ENCODE results near the gene SPRED1. TPM values are rescaled to one million over a fixed set of nuclear protein-coding genes. Genes with fewer than 3 reads are reported as not detected.
"Not testable (repeated sequence)": the region's sequence is repeated elsewhere in the genome, so short reads cannot be mapped to it uniquely, and the experiment has no call there.

The SPRED1 gene
- total RNA-seq, 2 experiments from 2014 or later, result 0.10 to 0.13 TPM

DNA sequence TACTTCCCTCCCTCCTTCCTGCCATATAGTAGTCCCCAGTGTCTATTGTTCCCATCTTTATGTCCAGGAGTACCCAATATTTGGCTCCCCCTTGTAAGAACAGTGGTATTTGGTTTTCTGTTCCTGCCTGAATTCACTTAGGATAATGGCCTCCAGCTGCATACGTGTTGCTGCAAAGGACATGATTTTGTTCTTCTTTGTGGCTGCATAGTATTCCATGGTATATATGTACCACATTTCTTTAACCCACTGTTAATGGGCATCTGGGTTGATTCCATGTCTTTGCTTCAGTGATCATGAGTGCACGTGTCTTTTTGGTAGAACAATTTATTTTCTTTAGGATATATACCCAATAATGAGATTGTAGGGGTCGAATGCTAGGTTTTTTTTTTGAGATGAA is 19.3 kb downstream of the SPRED1 start:
- CTCF ChIA-PET, result no interaction called here
- Mint-ChIP-seq H3K27me3 (peaks cover 11% of the 10 kb centered on the region), H3K27ac (no peak overlapping the region), H3K9me3 (no peaks in the 10 kb centered on the region), H3K4me1 (no peaks in the 10 kb centered on the region), H3K36me3 (ENCODE audit: low read depth) (no peaks in the 10 kb centered on the region), H3K4me3 (no peak overlapping the region)
- no peak for DNase-seq
- POLR2A ChIA-PET, result no interaction called here

DNA sequence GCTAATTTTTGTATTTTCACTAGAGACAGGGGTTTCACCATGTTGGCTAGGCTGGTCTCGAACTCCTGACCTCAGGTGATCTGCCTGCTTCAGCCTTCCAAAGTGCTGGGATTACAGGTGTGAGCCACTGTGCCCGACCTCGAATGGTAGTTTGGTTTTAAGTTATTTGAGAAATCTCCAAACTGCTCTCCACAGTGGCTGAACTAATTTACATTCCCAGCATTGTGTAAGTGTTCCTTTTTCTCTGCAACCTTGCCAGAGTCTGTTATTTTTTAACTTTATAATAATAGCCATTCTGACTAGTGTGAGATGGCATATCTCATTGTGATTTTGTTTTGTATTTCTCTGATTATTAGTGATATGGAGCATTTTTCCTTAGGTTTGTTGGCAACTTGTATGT is 19.8 kb downstream of the SPRED1 start:
- DNase-seq; H3K36me3 Mint-ChIP-seq (ENCODE audit: low read depth); CTCF ChIA-PET; H3K4me3 Mint-ChIP-seq; POLR2A ChIA-PET; H3K27ac Mint-ChIP-seq; H3K4me1 Mint-ChIP-seq; H3K9me3 Mint-ChIP-seq: not testable (repeated sequence)
- peaks cover 15% of the 10 kb centered on the region for H3K27me3 Mint-ChIP-seq

DNA sequence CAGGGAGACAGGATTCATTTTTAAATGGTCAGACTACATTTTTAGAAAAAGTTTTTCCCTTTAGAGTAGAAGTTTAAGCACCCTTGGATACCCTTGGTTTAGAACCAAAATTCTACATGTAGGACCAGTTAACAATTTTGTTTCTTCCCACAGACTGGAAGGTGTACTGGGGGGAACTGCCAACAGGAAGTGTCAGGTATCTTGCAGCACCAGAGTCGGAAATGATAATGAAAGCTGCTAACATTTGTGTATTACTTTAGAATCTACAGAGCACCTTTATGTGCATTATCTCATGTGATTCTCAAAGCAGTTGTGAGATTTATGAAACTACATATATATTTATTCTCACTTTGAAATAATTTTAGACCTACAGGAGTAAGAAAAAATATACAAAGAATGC is 21.5 kb downstream of the SPRED1 start:
- no peak for DNase-seq
- no peak overlapping the region for H3K27ac Mint-ChIP-seq
- no peaks in the 10 kb centered on the region for H3K4me1 Mint-ChIP-seq
- no peaks in the 10 kb centered on the region for H3K9me3 Mint-ChIP-seq
- CTCF ChIA-PET, result no interaction called here
- no peaks in the 10 kb centered on the region for H3K36me3 Mint-ChIP-seq (ENCODE audit: low read depth)
- H3K27me3 Mint-ChIP-seq, result peaks cover 16% of the 10 kb centered on the region
- POLR2A ChIA-PET, result no interaction called here
- no peak overlapping the region for H3K4me3 Mint-ChIP-seq

DNA sequence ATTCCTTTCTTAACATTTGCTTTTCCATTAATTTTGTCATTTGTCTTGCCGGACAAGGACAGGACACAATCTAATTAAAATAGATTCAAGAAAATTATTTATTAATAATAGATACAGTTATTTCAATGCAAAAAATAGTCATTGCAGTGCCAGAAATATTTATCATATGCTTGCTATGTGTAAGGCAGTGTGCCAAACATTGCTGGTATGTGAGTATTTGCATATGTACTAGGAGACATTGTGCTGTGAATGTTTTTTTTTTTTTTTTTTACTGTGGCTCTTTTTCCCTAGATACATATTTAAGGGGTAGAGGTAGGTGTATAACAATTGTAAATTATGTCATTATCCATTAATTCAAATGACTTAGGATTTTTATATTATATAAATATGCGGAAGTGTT is 23.3 kb downstream of the SPRED1 start:
- Mint-ChIP-seq H3K27ac (no peak overlapping the region), H3K36me3 (ENCODE audit: low read depth) (no peaks in the 10 kb centered on the region), H3K4me1 (no peaks in the 10 kb centered on the region), H3K4me3 (no peak overlapping the region), H3K9me3 (no peaks in the 10 kb centered on the region), H3K27me3 (peaks cover 16% of the 10 kb centered on the region)
- DNase-seq, result no peak
- POLR2A ChIA-PET, result no interaction called here
- CTCF ChIA-PET, result no interaction called here

DNA sequence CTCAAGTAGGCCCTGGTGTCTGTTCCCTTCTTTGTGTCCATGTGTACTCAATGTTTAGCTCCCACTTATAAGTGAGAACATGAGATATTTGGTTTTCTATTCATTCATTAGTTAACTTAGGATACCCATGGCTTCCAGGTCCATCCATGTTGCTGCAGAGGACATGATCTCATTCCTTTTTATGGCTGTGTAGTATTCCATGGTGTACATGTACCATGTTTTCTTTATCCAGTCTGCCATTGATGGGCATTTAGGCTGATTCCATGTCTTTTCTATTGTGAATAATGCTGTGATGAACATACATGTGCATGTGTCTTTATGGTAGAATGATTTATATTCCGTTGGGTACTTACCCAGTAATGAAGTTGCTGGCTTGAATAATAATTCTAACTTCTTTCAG is 24.6 kb downstream of the SPRED1 start:
- H3K9me3 Mint-ChIP-seq; DNase-seq; POLR2A ChIA-PET; CTCF ChIA-PET; H3K4me3 Mint-ChIP-seq; H3K27ac Mint-ChIP-seq; H3K4me1 Mint-ChIP-seq; H3K36me3 Mint-ChIP-seq (ENCODE audit: low read depth): not testable (repeated sequence)
- peaks cover 18% of the 10 kb centered on the region for H3K27me3 Mint-ChIP-seq

DNA sequence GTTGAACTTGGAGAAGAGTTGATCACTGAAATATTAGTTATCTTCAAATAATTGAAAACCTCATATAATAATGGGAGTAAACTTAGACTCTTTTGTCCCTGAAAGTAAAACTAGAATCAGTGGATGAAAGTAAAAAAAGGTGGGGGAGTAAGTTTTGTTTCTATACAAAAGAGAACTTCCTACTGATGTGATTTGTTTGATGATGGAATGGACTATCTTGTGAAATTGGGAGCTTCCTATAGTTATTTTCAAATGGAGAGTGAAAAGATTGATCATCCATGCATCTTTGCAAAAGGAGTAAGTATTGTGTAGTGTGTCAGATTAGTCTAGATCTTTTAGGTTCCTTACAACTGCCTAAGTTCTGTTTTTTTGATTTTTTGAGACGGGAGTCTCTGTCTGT is 28.4 kb downstream of the SPRED1 start:
- Mint-ChIP-seq H3K4me1 (no peaks in the 10 kb centered on the region), H3K36me3 (ENCODE audit: low read depth) (no peaks in the 10 kb centered on the region), H3K9me3 (no peaks in the 10 kb centered on the region), H3K4me3 (no peak overlapping the region), H3K27ac (no peak overlapping the region), H3K27me3 (peaks cover 22% of the 10 kb centered on the region)
- POLR2A ChIA-PET, result no interaction called here
- DNase-seq, result no peak
- CTCF ChIA-PET, result no interaction called here

DNA sequence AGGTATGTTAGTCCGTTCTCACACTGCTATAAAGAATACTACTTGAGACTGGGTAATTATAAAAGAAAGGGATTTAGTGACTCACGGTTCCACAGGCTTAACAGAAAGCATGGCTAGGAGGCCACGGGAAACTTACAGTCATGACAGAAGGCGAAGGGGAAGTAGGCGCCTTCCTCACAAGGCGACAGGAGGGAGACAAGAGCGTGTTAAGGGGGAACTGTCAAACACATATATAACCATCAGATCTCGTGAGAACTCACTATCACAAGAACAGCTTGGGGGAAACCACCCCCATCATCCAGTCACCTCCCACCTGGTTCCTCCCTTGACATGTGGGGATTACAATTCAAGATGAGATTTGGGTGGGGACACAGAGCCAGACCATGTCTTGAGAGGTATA is 30.4 kb downstream of the SPRED1 start:
- CTCF ChIA-PET, result no interaction called here
- H3K4me1 Mint-ChIP-seq, result no peaks in the 10 kb centered on the region
- no peak for DNase-seq
- no peaks in the 10 kb centered on the region for H3K36me3 Mint-ChIP-seq (ENCODE audit: low read depth)
- no peak overlapping the region for H3K27ac Mint-ChIP-seq
- no peaks in the 10 kb centered on the region for H3K9me3 Mint-ChIP-seq
- H3K4me3 Mint-ChIP-seq, result no peak overlapping the region
- peaks cover 29% of the 10 kb centered on the region for H3K27me3 Mint-ChIP-seq
- POLR2A ChIA-PET, result no interaction called here

DNA sequence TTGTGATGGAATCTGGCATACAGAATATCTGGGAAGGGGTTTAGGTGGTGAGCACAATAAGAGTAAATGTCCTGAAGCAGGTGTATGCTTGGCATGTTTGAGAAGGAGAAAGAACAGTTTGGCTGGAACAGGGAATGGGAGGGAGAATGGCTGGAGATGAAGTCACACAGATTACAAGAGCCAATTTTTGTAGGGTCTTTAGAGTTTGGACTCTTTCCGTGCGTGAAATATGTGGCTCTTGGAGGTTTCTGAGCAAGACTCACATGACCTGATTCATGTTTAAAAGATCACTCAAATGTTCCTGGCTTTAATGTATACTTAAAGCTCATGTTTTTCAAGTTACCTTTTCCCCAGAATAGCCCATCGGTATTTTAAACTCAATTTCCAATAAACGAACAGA is 32.8 kb downstream of the SPRED1 start:
- no peaks in the 10 kb centered on the region for H3K36me3 Mint-ChIP-seq (ENCODE audit: low read depth)
- DNase-seq, result no peak
- no peaks in the 10 kb centered on the region for H3K9me3 Mint-ChIP-seq
- H3K4me3 Mint-ChIP-seq, result no peak overlapping the region
- CTCF ChIA-PET, result no interaction called here
- no peaks in the 10 kb centered on the region for H3K4me1 Mint-ChIP-seq
- peaks cover 35% of the 10 kb centered on the region for H3K27me3 Mint-ChIP-seq
- no peak overlapping the region for H3K27ac Mint-ChIP-seq
- POLR2A ChIA-PET, result no interaction called here

DNA sequence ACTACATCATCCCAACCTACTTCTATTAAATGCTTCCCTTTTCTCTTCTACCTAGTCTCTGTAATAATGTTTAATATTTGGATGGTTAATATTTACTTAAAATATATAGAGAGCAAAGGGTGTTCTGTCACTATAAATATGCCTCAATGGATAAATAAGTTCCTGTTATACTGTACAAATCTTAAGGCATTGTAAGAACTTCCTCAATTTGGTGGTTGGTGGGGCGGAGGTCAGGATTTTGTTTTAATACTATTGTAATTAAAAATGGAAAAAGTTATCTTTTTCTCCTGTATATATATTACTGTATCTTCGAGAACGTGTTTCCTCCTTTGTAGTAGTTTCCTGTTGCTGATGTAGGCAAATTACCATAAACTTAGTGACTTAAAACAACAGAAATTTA is 41.5 kb downstream of the SPRED1 start:
- H3K4me3 Mint-ChIP-seq, result no peak overlapping the region
- H3K27ac Mint-ChIP-seq, result no peak overlapping the region
- ChIA-PET CTCF (no interaction called here), POLR2A (no interaction called here)
- no peaks in the 10 kb centered on the region for H3K4me1 Mint-ChIP-seq
- H3K36me3 Mint-ChIP-seq (ENCODE audit: low read depth), result no peaks in the 10 kb centered on the region
- DNase-seq, result no peak
- H3K27me3 Mint-ChIP-seq, result peaks cover 37% of the 10 kb centered on the region
- peaks cover 2% of the 10 kb centered on the region for H3K9me3 Mint-ChIP-seq

DNA sequence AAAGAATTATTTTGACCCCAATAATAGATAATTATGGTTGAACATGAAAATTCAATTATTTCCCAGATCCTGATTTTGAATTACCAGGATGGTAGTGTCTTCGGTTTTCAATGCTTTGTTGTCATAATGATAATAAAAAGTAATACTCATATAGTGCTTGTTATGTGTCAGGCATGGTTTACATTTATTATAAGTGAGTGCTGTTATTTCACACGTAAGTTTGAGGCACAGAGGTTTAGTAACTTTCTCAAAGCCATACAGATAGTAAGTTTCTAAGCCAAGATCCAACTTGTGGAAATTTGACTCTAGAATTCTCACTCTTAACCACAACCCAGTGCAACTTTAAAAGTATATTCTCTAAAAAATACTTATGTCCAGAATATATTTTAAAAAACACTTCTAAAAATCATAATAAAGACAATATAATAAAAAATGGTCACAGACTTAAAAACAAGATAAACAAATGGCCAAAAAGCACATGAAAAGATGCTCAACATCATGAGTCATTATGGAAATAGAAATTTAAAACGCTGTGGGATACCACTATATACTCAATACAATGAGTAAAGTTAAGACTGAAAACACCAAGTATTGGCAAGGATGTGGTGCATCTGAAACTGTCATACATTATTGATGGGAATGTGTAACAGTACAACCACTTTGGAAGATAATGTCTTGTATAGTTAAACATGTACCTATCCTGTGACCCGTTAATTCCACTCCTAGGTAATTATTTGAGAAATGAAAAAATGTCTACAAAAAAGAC is 45.2 kb downstream of the SPRED1 start:
- no peaks in the 10 kb centered on the region for H3K9me3 Mint-ChIP-seq
- no peaks in the 10 kb centered on the region for H3K36me3 Mint-ChIP-seq (ENCODE audit: low read depth)
- CTCF ChIA-PET, result no interaction called here
- no peak for DNase-seq
- H3K4me1 Mint-ChIP-seq, result peaks cover 8% of the 10 kb centered on the region
- H3K27me3 Mint-ChIP-seq, result peaks cover 50% of the 10 kb centered on the region
- H3K27ac Mint-ChIP-seq, result no peak overlapping the region
- POLR2A ChIA-PET, result no interaction called here
- H3K4me3 Mint-ChIP-seq, result no peak overlapping the region

DNA sequence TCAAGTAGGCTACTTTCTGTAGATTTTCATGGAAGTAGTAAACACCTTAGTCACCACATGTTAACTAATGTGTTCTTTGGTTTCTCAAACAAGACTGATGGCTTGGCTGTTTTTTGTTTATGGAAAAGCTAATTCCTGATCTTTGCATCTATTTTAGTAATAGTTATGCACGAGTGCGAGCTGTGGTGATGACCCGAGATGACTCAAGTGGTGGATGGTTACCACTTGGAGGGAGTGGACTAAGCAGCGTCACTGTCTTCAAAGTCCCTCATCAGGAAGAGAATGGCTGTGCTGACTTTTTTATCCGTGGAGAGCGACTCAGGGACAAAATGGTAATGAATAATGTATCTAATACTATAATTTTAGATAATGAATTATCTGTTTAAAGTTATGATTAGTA is 46.6 kb downstream of the SPRED1 start:
- CTCF ChIA-PET, result no interaction called here
- Mint-ChIP-seq H3K27me3 (peaks cover 49% of the 10 kb centered on the region), H3K9me3 (no peaks in the 10 kb centered on the region), H3K4me1 (peaks cover 8% of the 10 kb centered on the region), H3K4me3 (no peak overlapping the region), H3K36me3 (ENCODE audit: low read depth) (no peaks in the 10 kb centered on the region), H3K27ac (no peak overlapping the region)
- POLR2A ChIA-PET, result no interaction called here
- no peak for DNase-seq

DNA sequence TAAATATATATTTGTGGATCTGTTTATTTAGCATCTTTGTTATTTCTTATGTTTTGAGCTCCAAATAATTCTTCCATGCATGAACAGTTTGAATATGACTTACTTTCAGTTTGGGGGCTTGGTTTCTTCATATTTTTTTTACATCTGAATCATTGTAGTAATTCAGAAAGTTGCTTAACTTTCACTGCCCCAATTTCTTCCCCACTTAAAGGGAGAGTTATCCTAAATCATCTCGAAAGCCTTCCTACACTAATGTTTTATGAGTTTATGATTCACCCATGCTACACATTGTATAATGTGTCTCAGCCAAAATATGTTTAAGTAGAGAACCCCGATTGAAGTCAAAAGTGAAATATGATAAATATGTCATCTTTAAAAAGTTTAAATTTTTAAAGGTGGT is 47.8 kb downstream of the SPRED1 start:
- Mint-ChIP-seq H3K4me1 (peaks cover 8% of the 10 kb centered on the region), H3K36me3 (ENCODE audit: low read depth) (no peaks in the 10 kb centered on the region), H3K27ac (no peak overlapping the region), H3K27me3 (peaks cover 55% of the 10 kb centered on the region), H3K4me3 (no peak overlapping the region), H3K9me3 (no peaks in the 10 kb centered on the region)
- DNase-seq, result no peak
- ChIA-PET CTCF (no interaction called here), POLR2A (no interaction called here)

DNA sequence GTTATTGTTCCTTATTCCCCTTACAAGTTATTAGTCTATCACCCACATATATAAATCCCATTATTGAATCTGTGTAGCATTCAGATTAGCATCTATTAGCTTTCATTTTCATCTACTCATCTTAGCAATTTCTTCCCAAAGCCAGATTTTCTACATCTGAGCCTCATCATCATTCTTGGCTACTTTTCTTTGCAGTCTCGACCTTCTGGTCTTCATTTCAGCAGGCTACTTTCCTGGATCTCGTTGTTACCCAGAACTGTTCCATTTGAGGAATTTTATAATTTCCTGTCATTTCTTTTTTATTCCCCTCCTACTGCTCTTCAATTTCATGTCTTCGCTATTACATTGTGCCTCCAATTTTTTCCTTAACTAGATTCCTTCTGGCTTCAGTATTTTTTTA is 51.8 kb downstream of the SPRED1 start:
- peaks cover 68% of the 10 kb centered on the region for H3K27me3 Mint-ChIP-seq
- H3K36me3 Mint-ChIP-seq (ENCODE audit: low read depth), result no peaks in the 10 kb centered on the region
- H3K4me1 Mint-ChIP-seq, result peaks cover 24% of the 10 kb centered on the region
- POLR2A ChIA-PET, result no interaction called here
- CTCF ChIA-PET, result interaction anchor here (0.7 kb wide), 1 partner anchor 26 kb away, joined by 3 read pairs; no protein-coding TSS in a partner anchor
- H3K4me3 Mint-ChIP-seq, result no peak overlapping the region
- no peak for DNase-seq
- H3K9me3 Mint-ChIP-seq, result no peaks in the 10 kb centered on the region
- no peak overlapping the region for H3K27ac Mint-ChIP-seq

DNA sequence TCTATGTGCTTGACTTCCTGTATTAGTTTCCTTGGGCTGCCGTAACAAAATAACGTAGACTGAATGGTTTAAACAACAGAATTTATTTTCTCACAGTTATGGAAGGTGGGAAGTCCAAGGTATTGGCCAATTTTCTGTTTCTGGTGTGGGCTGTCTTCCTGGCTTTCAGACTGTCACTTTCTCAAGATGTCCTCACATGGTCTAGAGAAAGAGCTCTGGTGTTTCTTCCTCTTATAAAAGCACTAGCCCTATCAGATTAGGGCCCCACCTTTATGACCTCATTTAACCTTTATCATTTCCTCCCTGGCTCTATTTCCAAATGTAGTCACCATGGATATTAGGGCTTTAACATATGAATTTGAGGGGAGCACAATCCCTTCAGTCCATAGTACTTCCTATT is 54.6 kb downstream of the SPRED1 start:
- POLR2A ChIA-PET, result interaction anchor here (1.0 kb wide), 1 partner anchor 257 kb away, joined by 3 read pairs; no protein-coding TSS in a partner anchor
- no peaks in the 10 kb centered on the region for H3K9me3 Mint-ChIP-seq

More for the DNA sequence above, 54.6 kb downstream of the SPRED1 start:
- H3K4me1 Mint-ChIP-seq, result peaks cover 19% of the 10 kb centered on the region
- peaks cover 70% of the 10 kb centered on the region for H3K27me3 Mint-ChIP-seq
- H3K36me3 Mint-ChIP-seq (ENCODE audit: low read depth), result no peaks in the 10 kb centered on the region
- H3K4me3 Mint-ChIP-seq, result no peak overlapping the region
- DNase-seq, result no peak
- H3K27ac Mint-ChIP-seq, result no peak overlapping the region
- CTCF ChIA-PET, result no interaction called here

Data from activated CD4-positive, alpha-beta memory T cell treated with anti-CD3 and anti-CD28 coated beads, Interleukin-2, amount 10 ng/mL, durations not matched to agents 7 days and 5 days (primary cell).